ENCODE results near the gene KCNH5. TPM values are rescaled to one million over a fixed set of nuclear protein-coding genes. Genes with fewer than 3 reads are reported as not detected.

The KCNH5 gene
- total RNA-seq, 1 donor from 2014 or later: 0.29 TPM

GRCh38 chr14:62665286-62665685 lies 380.0 kb downstream of the KCNH5 start:
- Histone ChIP-seq H3K4me1 (no peaks in the 10 kb centered on the region), H3K27ac (no peak overlapping the region), H3K36me3 (no peaks in the 10 kb centered on the region), H3K9me3 (no peaks in the 10 kb centered on the region), H3K4me3 (no peak overlapping the region), H3K27me3 (no peaks in the 10 kb centered on the region)
- intact Hi-C loops (cut with DNase I): no loop called here
- no peak for DNase-seq
- TF ChIP-seq, protein P1, sequence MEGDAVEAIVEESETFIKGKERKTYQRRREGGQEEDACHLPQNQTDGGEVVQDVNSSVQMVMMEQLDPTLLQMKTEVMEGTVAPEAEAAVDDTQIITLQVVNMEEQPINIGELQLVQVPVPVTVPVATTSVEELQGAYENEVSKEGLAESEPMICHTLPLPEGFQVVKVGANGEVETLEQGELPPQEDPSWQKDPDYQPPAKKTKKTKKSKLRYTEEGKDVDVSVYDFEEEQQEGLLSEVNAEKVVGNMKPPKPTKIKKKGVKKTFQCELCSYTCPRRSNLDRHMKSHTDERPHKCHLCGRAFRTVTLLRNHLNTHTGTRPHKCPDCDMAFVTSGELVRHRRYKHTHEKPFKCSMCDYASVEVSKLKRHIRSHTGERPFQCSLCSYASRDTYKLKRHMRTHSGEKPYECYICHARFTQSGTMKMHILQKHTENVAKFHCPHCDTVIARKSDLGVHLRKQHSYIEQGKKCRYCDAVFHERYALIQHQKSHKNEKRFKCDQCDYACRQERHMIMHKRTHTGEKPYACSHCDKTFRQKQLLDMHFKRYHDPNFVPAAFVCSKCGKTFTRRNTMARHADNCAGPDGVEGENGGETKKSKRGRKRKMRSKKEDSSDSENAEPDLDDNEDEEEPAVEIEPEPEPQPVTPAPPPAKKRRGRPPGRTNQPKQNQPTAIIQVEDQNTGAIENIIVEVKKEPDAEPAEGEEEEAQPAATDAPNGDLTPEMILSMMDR (IDR thresholded peaks at IDR 0.05): no peak
- ATAC-seq: no peak

GRCh38 chr14:62663456-62663821 lies 381.8 kb downstream of the KCNH5 start:
- no peaks in the 10 kb centered on the region for H3K9me3 ChIP-seq
- H3K27me3 ChIP-seq: no peaks in the 10 kb centered on the region
- H3K27ac ChIP-seq: no peak overlapping the region
- H3K36me3 ChIP-seq: no peaks in the 10 kb centered on the region
- ATAC-seq: no peak
- DNase-seq: no peak
- H3K4me3 ChIP-seq: no peak overlapping the region
- intact Hi-C loops (cut with DNase I): no loop called here
- H3K4me1 ChIP-seq: no peaks in the 10 kb centered on the region
- TF ChIP-seq, protein P1 (IDR thresholded peaks at IDR 0.05): no peak

GRCh38 chr14:62662811-62663455 lies 382.3 kb downstream of the KCNH5 start:
- Histone ChIP-seq H3K4me1 (no peaks in the 10 kb centered on the region), H3K27ac (no peak overlapping the region), H3K4me3 (peak overlapping the region; percentile 38), H3K27me3 (no peaks in the 10 kb centered on the region), H3K36me3 (no peaks in the 10 kb centered on the region), H3K9me3 (no peaks in the 10 kb centered on the region)
- peak; percentile 54 for ATAC-seq
- intact Hi-C loops (cut with DNase I): no loop called here
- TF ChIP-seq, protein P1 (IDR thresholded peaks at IDR 0.05): no peak
- no peak for DNase-seq

DNA sequence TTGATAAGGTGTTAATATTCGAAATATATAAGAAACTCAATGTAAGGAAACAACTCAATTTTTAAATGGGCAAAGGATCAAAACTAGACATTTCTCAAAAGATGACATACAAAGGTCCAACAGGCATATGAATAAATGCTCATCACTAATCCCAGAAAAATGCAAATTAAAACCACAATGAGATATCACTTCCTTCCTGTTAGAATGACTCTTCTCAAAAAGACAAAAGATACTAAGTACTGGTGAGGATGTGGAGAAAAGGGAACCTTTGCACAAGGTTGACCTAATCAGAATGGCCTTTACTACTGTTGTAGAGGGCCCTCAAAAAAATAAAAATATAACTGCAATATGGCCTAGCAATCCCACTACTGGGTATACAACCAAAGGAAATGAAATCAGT lies 383.4 kb downstream of the KCNH5 start:
- ATAC-seq (no peak), DNase-seq (no peak)
- Histone ChIP-seq H3K9me3 (no peaks in the 10 kb centered on the region), H3K4me3 (no peak overlapping the region), H3K36me3 (no peaks in the 10 kb centered on the region), H3K4me1 (no peaks in the 10 kb centered on the region), H3K27me3 (no peaks in the 10 kb centered on the region), H3K27ac (no peak overlapping the region)
- TF ChIP-seq, protein P1 (IDR thresholded peaks at IDR 0.05): no peak
- intact Hi-C loops (cut with DNase I): no loop called here

- no peaks in the 10 kb centered on the region for H3K36me3 ChIP-seq
- ATAC-seq (no peak), DNase-seq (no peak)
- TF ChIP-seq, protein P1 (IDR thresholded peaks at IDR 0.05): no peak
- no peak overlapping the region for H3K4me3 ChIP-seq
- H3K27ac ChIP-seq: no peak overlapping the region
- intact Hi-C loops (cut with DNase I): no loop called here
- H3K9me3 ChIP-seq: no peaks in the 10 kb centered on the region
- no peaks in the 10 kb centered on the region for H3K4me1 ChIP-seq
- no peaks in the 10 kb centered on the region for H3K27me3 ChIP-seq
Measured at GRCh38 chr14:62658631-62659030, 386.6 kb downstream of the KCNH5 start.

- TF ChIP-seq, protein P1 (IDR thresholded peaks at IDR 0.05): no peak
- Histone ChIP-seq H3K4me1 (no peaks in the 10 kb centered on the region), H3K9me3 (no peaks in the 10 kb centered on the region), H3K27ac (no peak overlapping the region), H3K36me3 (no peaks in the 10 kb centered on the region), H3K4me3 (no peak overlapping the region), H3K27me3 (no peaks in the 10 kb centered on the region)
- intact Hi-C loops (cut with DNase I): no loop called here
- ATAC-seq (no peak), DNase-seq (no peak)
Measured at GRCh38 chr14:62657376-62657775, 387.9 kb downstream of the KCNH5 start.

Measured in upper lobe of right lung (tissue), 1 donor.